HepG2 (cell line): ENCODE data around the gene ZFPM1. TPM values are rescaled to one million over a fixed set of nuclear protein-coding genes. Genes with fewer than 3 reads are reported as not detected.
A peak's percentile ranks its signal among the peaks of the same experiment; 100 is the strongest.

Source experiments
- ARNTL ChIP-seq: sonication (generic); formaldehyde crosslinking; IDR thresholded peaks from 2 replicates; pipeline ENCODE4 v1.4.0; 2020; ENCODE audit warnings: mild to moderate bottlenecking, missing genetic modification reagents
- CREM ChIP-seq, 2 experiments: sonication (generic) in 1 of 2; formaldehyde crosslinking in 1 of 2; IDR thresholded peaks; 2 replicates each; pipeline versions ENCODE4 v1.4.0 to v1.6.1; 2016 to 2020; ENCODE audit warnings: antibody characterized with exemption in 1 of 2, mild to moderate bottlenecking in 1 of 2, missing genetic modification reagents in 1 of 2
- GATAD1 ChIP-seq: IDR thresholded peaks from 2 replicates; pipeline ENCODE4 v1.6.1; 2016; ENCODE audit warnings: missing genetic modification reagents, missing compliant biosample characterization
- HNF4G ChIP-seq, 2 experiments: sonication (generic) in 1 of 2; formaldehyde crosslinking in 1 of 2; IDR thresholded peaks; 2 replicates each; pipeline versions ENCODE4 v1.4.0 to v1.6.1; 2011 to 2020; ENCODE audit warnings: borderline replicate concordance in 2 of 2, low read depth in 2 of 2, mild to moderate bottlenecking in 2 of 2, low read length in 1 of 2, missing genetic modification reagents in 1 of 2, moderate library complexity in 1 of 2
- KDM6A ChIP-seq: IDR thresholded peaks from 2 replicates; pipeline ENCODE4 v1.6.1; 2016; ENCODE audit warnings: low read depth
- KLF16 ChIP-seq, 2 experiments: sonication (generic) in 1 of 2; formaldehyde crosslinking in 1 of 2; IDR thresholded peaks; 2 replicates each; pipeline versions ENCODE4 v1.6.1 to v1.8.0; 2016 to 2023; ENCODE audit warnings: missing genetic modification reagents in 2 of 2, missing compliant biosample characterization in 1 of 2
- NFRKB ChIP-seq: fragments of 450-650 bp; IDR thresholded peaks from 2 replicates; pipeline ENCODE4 v1.6.1; 2017
- PRDM4 ChIP-seq: sonication (generic); formaldehyde crosslinking; IDR thresholded peaks from 2 replicates; pipeline ENCODE4 v1.9.0; 2021; ENCODE audit warnings: missing genetic modification reagents, borderline replicate concordance
- RNF2 ChIP-seq: fragments of 450-650 bp; conservative IDR thresholded peaks from 2 replicates; pipeline ENCODE4 v1.6.1; 2016; ENCODE audit warnings: low read depth
- TSC22D2 ChIP-seq: sonication (generic); formaldehyde crosslinking; IDR thresholded peaks from 2 replicates; pipeline ENCODE4 v1.5.1; 2020; ENCODE audit warnings: missing genetic modification reagents, mild to moderate bottlenecking, borderline replicate concordance
- ZFAT ChIP-seq: sonication (generic); formaldehyde crosslinking; conservative IDR thresholded peaks from 2 replicates; pipeline ENCODE4 v1.8.1; 2023; ENCODE audit warnings: missing genetic modification reagents, inconsistent platforms
- ZNF407 ChIP-seq: sonication (generic); formaldehyde crosslinking; IDR thresholded peaks from one replicate; pipeline ENCODE4 v1.5.1; 2020; ENCODE audit warnings: mild to moderate bottlenecking, missing genetic modification reagents; ENCODE audit errors: not compliant biosample characterization
- ZNF547 ChIP-seq: sonication (generic); formaldehyde crosslinking; IDR thresholded peaks from 2 replicates; pipeline ENCODE4 v1.5.1; 2020; ENCODE audit warnings: mild to moderate bottlenecking, missing genetic modification reagents
- ZNF567 ChIP-seq: sonication (generic); formaldehyde crosslinking; IDR thresholded peaks from 2 replicates; pipeline ENCODE4 v1.8.1; 2023; ENCODE audit warnings: mild to moderate bottlenecking, missing genetic modification reagents, borderline replicate concordance
- ZNF776 ChIP-seq: sonication (generic); formaldehyde crosslinking; IDR thresholded peaks from 2 replicates; pipeline ENCODE4 v1.4.0; 2020; ENCODE audit warnings: mild to moderate bottlenecking, missing genetic modification reagents
- polyA plus RNA-seq, 8 experiments: library from polyadenylated mRNA; depleted of rRNA in 3 of 8; stranded (reverse) in 7 of 8; unstranded in 1 of 8; fragments of >200 nt; fragmentation: Illumina TruSeq in 4 of 8; extraction: Trizol in 4 of 8; gene quantifications; 2 replicates each; pipeline versions ENCODE4 v1.2.1 to v1.2.3, GENCODE V29; 2011 to 2016; ENCODE audit warnings: low read depth in 4 of 8, missing spikeins in 1 of 8, mixed read lengths in 1 of 8; ENCODE audit not compliant: insufficient read depth in 1 of 8
- total RNA-seq, 5 experiments: library from RNA; depleted of rRNA; stranded (reverse); fragments of >200 nt; fragmentation: Illumina TruSeq; extraction: Trizol; gene quantifications; 2 replicates each; pipeline ENCODE4 v1.2.3, GENCODE V29; 2016; ENCODE audit warnings: low read depth in 1 of 5
- TF ChIP-seq, protein P1 (sequence below): sonication (generic); formaldehyde crosslinking; IDR thresholded peaks from 2 replicates; pipeline ENCODE4 v1.5.1; 2020; ENCODE audit warnings: missing genetic modification reagents, mild to moderate bottlenecking, borderline replicate concordance

Gene ZFPM1
- total and polyA plus RNA-seq, 2 of the 13 experiments (the other 11 are each of a cell fraction or from before 2014, with no cell fraction given), result 1.3 to 3.8 TPM

DNA sequence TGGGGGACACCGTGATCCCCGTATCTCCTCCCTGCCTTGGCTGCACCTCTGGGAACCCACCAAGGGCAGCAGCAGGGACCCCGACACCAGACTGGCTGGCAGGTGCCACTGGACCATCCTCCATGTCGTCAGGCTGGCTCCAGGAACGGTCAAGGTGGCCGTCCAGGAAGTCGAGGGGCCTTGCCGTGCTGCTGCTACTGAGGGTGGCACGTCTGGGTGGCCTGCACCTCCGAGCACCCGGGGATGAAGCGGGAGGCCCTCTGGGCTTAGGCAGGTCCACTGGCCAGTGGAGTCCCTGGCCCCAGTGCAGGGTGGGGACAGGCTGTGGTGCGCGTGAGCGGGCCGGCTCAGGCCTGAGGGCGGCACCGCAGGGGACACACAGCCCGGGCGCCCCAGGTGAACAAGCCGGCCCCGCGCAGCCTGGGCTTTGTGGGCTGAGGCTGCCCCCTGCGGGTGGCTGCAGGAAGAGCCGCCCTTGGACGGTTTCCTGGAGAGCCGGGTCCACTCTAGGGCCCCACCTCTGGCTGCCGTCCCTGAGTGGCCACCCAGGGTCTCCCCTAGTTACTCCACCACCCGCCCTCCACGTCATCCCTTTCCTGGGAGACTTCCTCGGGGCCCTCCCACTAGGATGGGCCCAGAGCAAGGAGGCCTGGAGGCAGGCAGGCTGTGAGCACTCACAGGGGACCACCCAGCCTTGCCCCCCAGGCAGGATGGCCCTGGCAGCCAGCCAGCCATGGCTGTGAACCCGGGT is 74.3 kb downstream of the ZFPM1 start (continued):
- TF ChIP-seq PRDM4 (CRISPR knock-in tag) (no peak), ZNF547 (CRISPR knock-in tag) (no peak), HNF4G (IDR thresholded peaks at IDR 0.05; ENCODE audit: borderline replicate concordance, low read depth, low read length) (0 out of 2 replicates have a peak, but pooled peaks have one; percentile 19), HNF4G (CRISPR knock-in tag; IDR thresholded peaks at IDR 0.05; ENCODE audit: borderline replicate concordance, low read depth) (peak; percentile 59; the same call in 1 of the 2 replicates), KDM6A (CRISPR knock-in tag) (no peak), RNF2 (no peak), ARNTL (no peak), TSC22D2 (CRISPR knock-in tag) (no peak), ZNF776 (CRISPR knock-in tag) (no peak), GATAD1 (CRISPR knock-in tag) (peak; percentile 43; the same call in 1 of the 2 replicates), ZNF407 (CRISPR knock-in tag) (peak; percentile 35), ZNF567 (peak; percentile 94; the same call in 1 of the 2 replicates), CREM (IDR thresholded peaks at IDR 0.05) (no peak), CREM (CRISPR knock-in tag; IDR thresholded peaks at IDR 0.05) (no peak), KLF16 (CRISPR knock-in tag; IDR thresholded peaks at IDR 0.05) (peak in 1 of 2 experiments; percentile 88; a peak in 2 of 4 replicates), NFRKB (no peak), ZFAT (CRISPR knock-in tag) (no peak)
- TF ChIP-seq, protein P1, sequence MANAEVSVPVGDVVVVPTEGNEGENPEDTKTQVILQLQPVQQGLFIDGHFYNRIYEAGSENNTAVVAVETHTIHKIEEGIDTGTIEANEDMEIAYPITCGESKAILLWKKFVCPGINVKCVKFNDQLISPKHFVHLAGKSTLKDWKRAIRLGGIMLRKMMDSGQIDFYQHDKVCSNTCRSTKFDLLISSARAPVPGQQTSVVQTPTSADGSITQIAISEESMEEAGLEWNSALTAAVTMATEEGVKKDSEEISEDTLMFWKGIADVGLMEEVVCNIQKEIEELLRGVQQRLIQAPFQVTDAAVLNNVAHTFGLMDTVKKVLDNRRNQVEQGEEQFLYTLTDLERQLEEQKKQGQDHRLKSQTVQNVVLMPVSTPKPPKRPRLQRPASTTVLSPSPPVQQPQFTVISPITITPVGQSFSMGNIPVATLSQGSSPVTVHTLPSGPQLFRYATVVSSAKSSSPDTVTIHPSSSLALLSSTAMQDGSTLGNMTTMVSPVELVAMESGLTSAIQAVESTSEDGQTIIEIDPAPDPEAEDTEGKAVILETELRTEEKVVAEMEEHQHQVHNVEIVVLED (CRISPR knock-in tag), result no peak; the same call in 1 of the 2 replicates
